GM23338 (cell line): ENCODE measurements around the gene NTPCR.

Experiments
- EZH2phosphoT487 ChIP-seq: fragments of 200-600 bp; sonication (generic); IDR thresholded peaks from one replicate; pipeline ENCODE4 v1.8.1; 2018; ENCODE audit warnings: antibody characterized with exemption; ENCODE audit not compliant: unreplicated experiment
- TF ChIP-seq, protein P1 (sequence below), 2 experiments: fragments of 200-600 bp in 1 of 2; sonication (generic) in 1 of 2; conservative IDR thresholded peaks; 2 replicates each; pipeline versions ENCODE4 v1.5.1 to v1.6.1; 2016 to 2017; ENCODE audit warnings: antibody characterized with exemption in 2 of 2, low read depth in 2 of 2, mild to moderate bottlenecking in 2 of 2, moderate library complexity in 1 of 2

DNA sequence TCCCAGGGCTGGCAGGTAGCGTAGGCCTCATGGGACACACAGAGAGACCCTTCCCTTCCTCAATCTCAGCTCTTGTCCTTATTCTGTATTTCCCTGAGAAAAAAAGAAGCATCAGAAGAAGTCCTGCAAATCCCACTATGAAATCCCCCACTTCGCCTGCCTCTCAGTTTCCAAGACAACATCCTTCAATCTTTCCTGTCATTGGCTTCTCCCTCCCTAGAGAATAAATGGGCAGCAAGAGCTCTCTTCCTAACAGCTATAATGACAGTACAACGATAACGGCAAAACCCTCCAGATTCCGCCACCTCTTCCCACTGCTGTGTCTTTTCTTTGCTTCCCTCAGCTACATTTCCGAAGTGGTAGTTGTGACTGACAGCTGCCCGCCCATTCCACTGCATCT is 41.6 kb upstream of the NTPCR start:
- no peak for TF ChIP-seq EZH2phosphoT487
- TF ChIP-seq, protein P1, sequence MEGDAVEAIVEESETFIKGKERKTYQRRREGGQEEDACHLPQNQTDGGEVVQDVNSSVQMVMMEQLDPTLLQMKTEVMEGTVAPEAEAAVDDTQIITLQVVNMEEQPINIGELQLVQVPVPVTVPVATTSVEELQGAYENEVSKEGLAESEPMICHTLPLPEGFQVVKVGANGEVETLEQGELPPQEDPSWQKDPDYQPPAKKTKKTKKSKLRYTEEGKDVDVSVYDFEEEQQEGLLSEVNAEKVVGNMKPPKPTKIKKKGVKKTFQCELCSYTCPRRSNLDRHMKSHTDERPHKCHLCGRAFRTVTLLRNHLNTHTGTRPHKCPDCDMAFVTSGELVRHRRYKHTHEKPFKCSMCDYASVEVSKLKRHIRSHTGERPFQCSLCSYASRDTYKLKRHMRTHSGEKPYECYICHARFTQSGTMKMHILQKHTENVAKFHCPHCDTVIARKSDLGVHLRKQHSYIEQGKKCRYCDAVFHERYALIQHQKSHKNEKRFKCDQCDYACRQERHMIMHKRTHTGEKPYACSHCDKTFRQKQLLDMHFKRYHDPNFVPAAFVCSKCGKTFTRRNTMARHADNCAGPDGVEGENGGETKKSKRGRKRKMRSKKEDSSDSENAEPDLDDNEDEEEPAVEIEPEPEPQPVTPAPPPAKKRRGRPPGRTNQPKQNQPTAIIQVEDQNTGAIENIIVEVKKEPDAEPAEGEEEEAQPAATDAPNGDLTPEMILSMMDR (conservative IDR thresholded peaks at IDR 0.05; ENCODE audit: low read depth in 2 of 2): no peak
